IPS-18c (cell line): ENCODE results near the gene C1orf159.

Experiments used
- H3K4me3 ChIP-seq: 2 replicates; pipeline ENCODE4 v1.7.0; 2013; ENCODE audit warnings: low read depth, mild to moderate bottlenecking, low read length, moderate library complexity; ENCODE audit not compliant: insufficient read depth
- H3K9me3 ChIP-seq: one replicate; pipeline ENCODE4 v1.6.1; 2013; ENCODE audit warnings: mild to moderate bottlenecking, low read length, moderate library complexity; ENCODE audit not compliant: control insufficient read depth, insufficient read depth

C1orf159 gene

DNA sequence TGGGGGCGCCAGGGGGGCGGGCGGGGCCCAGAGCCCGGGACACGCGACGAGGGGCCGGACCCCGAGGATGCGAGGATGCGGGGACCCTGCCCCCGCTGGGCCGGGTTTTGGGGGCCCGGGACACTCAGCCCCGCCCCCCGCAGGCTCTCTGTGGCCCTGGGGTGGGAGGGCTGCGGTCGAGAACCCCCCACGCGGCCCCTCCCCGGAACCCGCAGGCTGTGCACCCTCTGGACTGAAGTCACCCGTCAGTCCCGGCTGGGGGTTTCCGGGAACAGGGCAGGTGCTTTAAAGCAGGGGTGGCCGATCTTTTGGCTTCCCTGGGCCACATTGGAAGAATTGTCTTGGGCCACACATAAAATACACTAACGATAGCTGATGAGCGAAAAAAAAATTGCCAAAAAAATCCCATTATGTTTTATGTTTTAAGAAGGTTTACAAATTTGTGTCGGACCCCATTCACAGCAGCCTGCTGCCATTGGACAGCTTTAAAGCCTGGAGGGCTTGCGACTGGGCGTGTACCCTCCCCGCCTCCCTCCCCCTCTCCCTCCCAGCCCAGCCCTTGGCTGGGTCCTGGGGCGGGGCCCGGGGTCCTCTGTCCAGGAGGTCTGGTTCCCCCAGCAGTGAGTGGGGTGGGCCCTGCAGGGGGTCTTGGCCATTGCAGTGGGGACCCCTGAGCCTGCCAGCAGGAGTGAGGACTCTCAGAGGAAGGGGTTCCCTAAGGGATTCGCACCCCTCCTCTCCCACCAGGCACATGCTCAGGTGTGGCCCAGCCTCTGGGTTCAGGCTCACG lies 21.6 kb upstream of the C1orf159 start:
- no peak overlapping the region for H3K4me3 ChIP-seq
- no peaks in the 10 kb centered on the region for H3K9me3 ChIP-seq

- Histone ChIP-seq H3K4me3 (no peak overlapping the region), H3K9me3 (no peaks in the 10 kb centered on the region)
Measured at GRCh38 chr1:1136547-1137230, 20.8 kb upstream of the C1orf159 start.

DNA sequence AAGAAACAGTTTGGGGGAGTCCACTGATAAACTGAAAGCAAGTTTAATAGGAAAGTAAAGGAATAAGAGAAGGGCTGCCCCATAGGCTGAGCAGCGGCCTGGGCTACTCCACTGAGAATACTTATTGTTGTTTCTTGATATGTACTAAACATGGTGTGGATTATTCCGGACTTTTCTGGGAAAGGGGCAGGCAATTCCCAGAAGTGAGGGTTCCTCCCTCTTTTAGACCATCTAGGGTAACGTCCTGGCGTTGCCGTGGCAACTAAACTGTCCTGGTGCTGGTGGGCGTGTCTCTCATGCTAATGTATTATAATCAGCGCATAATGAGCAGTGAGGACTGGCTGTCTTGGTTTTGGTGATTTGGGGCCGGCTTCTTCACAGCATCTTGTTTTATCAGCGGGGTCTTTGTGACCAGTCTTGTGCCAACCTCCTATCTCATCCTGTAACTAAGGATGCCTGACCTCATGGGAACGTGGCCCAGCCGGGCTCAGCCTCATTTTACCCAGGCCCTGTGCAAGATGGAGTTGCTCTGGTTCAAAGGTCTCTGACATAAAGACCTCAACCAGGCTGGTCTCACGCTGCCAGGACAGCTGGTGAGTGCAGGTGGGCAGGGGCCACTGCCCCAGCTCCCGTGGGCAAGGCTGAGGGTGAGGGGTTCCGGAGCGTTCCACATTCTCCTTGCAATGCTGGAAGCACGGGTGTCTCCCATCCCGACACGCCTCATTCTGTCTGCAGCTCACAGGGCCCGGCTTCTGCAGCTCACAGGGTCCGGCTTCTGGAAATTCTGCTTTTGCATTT lies 19.6 kb upstream of the C1orf159 start:
- H3K4me3 ChIP-seq, result no peak overlapping the region

DNA sequence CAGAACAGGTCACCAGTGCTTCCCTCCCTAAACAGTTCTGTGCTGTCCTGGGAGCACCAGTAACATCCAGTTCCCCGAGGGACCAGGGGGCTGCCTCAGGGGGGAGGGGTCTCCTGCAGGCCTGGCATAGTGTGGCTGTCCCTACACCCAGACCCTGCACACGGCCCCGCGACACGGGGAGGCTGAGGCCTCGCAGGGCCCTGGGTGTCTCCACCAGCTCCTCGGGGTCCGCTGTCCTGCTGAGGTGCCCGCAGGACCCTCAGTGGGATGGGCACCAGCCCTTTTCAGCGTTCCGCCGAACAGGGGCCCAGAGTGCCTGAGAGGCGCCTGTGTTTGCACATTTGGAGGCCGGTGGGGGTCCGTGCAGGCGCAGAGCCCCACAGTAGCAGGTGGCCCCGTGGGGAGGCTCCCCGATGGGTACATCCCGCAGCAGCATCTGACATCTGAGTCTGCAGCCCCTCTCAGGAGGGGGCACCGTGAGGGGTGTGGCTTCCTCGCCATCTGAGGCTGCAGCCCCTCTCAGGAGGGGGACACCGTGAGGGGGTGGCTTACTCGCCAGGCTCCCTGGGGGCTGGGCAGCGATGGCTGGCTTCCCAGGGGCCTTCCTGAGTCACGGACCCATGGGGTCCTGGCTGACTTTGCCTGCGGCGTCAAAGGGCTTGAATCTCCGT lies 18.5 kb upstream of the C1orf159 start:
- H3K9me3 ChIP-seq, result no peaks in the 10 kb centered on the region

More for the DNA sequence above, 19.6 kb upstream of the C1orf159 start:
- H3K9me3 ChIP-seq, result no peaks in the 10 kb centered on the region

GRCh38 chr1:1132956-1133750 lies 17.3 kb upstream of the C1orf159 start:
- Histone ChIP-seq H3K9me3 (no peaks in the 10 kb centered on the region), H3K4me3 (no peak overlapping the region)

More for the DNA sequence above, 18.5 kb upstream of the C1orf159 start:
- H3K4me3 ChIP-seq, result no peak overlapping the region

DNA sequence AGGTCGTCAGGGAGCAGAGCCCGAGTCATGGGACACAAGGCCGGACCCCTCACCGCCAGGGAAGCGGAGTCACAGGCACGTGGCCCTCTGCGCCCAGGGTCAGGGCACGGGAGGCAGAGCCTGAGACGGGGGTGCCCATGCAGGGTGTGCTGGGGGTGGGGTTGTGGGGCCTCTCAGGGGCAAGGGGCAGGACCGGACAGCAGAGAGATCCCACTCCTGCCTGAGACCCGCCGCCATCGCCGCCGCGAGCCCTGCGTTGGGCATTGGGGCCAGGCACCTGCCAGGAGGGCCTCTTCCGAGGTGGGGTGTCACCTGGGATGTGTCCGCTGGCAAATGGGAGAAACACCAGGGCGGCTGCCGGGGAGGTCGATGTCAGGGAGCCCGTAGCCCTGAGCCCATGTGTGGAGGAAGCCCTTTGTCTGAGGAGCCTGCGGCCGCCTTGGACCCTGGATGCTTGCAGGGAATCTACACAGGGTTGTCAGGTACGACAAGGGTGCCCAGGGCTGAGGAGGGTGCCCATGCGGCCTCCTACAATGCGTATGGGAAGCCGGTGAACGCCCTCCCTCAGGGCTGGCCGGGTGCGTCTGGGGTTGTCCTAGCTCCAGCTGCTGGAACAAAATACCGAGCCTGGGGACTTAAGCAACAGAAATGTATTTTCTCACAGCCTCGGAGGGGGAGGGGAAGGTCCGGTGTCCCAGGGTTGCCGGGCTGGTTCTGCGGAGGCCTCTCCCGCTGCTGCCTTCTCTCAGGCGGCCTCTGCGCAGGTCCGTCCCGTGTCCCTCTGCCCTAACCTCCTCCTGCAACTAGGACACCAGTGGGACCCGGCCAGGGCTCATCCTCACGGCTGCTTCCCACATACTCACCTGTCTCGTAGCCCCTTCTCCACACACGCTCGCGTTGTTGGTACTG lies 16.4 kb upstream of the C1orf159 start:
- H3K9me3 ChIP-seq, result no peaks in the 10 kb centered on the region

GRCh38 chr1:1130206-1131120 lies 14.6 kb upstream of the C1orf159 start:
- Histone ChIP-seq H3K9me3 (no peaks in the 10 kb centered on the region), H3K4me3 (no peak overlapping the region)

More for the DNA sequence above, 16.4 kb upstream of the C1orf159 start:
- no peak overlapping the region for H3K4me3 ChIP-seq

DNA sequence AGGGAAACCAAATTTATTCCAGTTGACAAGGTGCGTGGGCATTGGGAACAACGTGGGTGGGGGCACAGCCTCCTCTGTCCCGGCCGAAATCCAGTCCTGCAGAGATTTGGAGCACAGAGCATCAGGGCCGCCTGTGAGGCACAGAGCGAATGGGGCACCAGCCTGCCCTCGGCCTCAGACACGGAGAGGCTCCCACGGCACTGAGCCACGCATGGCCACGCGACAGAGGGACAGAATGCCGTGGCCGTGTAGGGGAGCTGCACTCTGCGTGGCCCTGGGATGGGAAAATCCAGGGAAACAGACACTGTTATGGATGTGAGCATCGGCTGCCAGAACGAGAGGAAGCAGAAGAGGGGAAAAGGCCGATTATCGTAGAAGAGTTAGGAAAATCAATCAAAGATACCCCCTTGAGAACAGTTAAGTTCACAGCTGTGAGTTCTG lies 13.5 kb upstream of the C1orf159 start:
- H3K9me3 ChIP-seq, result no peaks in the 10 kb centered on the region
- H3K4me3 ChIP-seq, result no peak overlapping the region

GRCh38 chr1:1128454-1129139 lies 12.7 kb upstream of the C1orf159 start:
- Histone ChIP-seq H3K4me3 (no peak overlapping the region), H3K9me3 (no peaks in the 10 kb centered on the region)

DNA sequence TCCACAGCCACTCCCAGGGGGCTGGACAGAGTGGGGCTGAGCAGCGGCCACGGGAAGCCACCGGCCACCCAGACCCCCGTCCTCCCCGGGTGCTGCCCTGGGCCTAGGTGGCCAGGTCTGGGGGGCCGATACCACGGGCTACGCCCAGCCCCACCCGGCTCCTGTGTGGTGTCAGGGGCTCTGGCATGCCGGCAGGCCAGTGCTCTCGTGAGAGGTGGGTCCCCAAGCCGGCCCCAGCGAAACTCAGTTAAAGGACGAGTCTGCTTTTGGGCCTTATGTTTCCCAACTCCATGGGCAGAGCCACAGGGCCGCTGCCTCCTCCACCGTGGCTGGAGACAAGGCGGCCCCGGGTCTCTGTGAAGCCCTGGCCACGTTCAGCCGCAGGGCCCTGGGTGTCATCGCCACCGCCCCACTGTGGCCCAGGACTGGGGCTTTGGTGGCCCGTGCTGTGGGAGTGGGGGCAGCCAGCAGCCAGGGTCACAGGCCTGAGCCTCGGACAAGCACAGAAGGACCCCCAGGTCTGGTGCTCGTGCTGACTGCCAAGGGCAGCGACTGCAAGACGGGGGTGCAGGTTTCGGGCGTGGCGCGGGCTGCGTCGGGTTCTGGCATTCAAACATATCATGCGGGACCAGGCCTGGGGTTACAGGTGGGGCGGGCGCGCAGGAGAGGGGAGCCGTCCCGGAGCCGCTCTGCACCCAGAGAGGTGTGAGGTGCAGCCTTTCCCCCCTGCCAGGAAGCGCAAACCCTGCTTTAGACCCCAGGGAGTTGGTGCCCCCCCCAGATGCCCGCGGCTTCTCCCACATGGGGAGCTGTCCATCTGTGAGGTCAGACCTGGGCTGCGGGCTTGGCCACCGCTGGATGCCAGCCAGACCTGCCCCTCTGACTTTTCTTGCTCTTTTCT lies 11.9 kb upstream of the C1orf159 start:
- no peak overlapping the region for H3K4me3 ChIP-seq
- H3K9me3 ChIP-seq, result no peaks in the 10 kb centered on the region

- H3K9me3 ChIP-seq, result peaks cover 2% of the 10 kb centered on the region
- no peak overlapping the region for H3K4me3 ChIP-seq
Measured at GRCh38 chr1:1125945-1126344, 10.1 kb upstream of the C1orf159 start.

DNA sequence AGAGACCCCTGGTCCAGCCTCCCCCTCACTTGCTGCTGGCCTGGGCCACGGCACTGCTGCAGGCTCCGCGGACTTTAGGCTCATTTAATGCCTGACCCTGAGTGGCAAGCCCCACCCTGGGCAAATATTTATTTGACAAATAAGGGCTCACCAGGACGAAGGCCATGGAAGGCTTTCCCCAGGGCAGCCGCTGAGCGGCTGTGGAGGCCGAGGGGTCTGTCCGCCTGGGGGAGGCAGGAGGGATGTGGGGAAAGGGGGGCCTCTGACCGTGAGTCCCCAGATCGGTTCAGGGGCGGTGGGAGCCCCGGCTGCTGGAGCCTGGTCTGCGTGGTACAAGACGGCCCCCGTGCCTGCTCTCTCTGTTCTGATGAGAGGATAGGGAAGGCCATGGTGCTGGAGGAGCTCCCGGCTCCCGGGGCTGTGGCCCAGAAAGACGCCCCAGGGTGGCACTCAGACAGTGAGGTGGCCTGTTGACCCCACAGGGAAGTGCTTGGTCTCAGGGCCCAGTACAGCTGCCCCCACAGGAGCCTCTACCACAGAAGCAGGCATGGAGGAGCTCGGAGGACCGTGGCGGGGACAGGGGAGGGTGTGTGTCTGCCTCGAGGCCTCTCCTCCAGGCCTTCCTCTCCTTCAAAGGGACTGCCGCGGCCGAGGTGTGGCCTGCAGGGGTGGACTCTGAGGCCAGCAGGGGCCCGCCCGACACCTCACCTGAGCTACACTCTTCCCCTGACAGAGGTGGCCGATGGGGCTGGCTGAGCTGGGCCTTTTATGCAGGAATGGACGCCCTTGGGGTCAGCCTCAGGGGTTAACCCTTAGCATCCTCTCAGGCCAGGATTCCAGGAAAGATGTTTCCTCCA lies 9.1 kb upstream of the C1orf159 start:
- Histone ChIP-seq H3K4me3 (no peak overlapping the region), H3K9me3 (peaks cover 2% of the 10 kb centered on the region)

GRCh38 chr1:1124508-1124785 lies 8.6 kb upstream of the C1orf159 start:
- peaks cover 2% of the 10 kb centered on the region for H3K9me3 ChIP-seq
- H3K4me3 ChIP-seq, result no peak overlapping the region
